Skin of body (tissue), 2 donors: ENCODE results near the gene RELT. TPM values are rescaled to one million over a fixed set of nuclear protein-coding genes. Genes with fewer than 3 reads are reported as not detected.

Experiments used
- DNase-seq: peaks from one replicate; lab custom pipeline; 2025; lab: John Stamatoyannopoulos, UW
- total RNA-seq: library from RNA; depleted of rRNA; stranded (reverse); fragments of >200 nt; gene quantifications from one replicate; pipeline ENCODE4 v1.2.3, GENCODE V29; 2014

Gene RELT
- total RNA-seq, 1 donor from 2014 or later, result 4.3 TPM

GRCh38 chr11:73390601-73391565 is 14.7 kb downstream of the RELT start:
- no peak for DNase-seq

- no peak for DNase-seq
These were observed 15.5 kb downstream of the RELT start for GRCh38 chr11:73391665-73392064.

- no peak for DNase-seq
These were observed 16.2 kb downstream of the RELT start for GRCh38 chr11:73392108-73393010.

- DNase-seq, result no peak
These were observed 16.8 kb downstream of the RELT start for GRCh38 chr11:73393011-73393380.

GRCh38 chr11:73393479-73394415 is 17.5 kb downstream of the RELT start:
- peak; percentile 37 for DNase-seq

- DNase-seq, result no peak
These were observed 18.5 kb downstream of the RELT start for GRCh38 chr11:73394416-73395296.

- DNase-seq, result no peak
These were observed 19.4 kb downstream of the RELT start for GRCh38 chr11:73395297-73396208.

GRCh38 chr11:73396251-73396930 is 20.2 kb downstream of the RELT start:
- no peak for DNase-seq

- DNase-seq, result no peak
These were observed 20.8 kb downstream of the RELT start for GRCh38 chr11:73396985-73397384.

- DNase-seq, result no peak
These were observed 21.4 kb downstream of the RELT start for GRCh38 chr11:73397468-73398131.

- DNase-seq, result no peak
These were observed 21.9 kb downstream of the RELT start for GRCh38 chr11:73398132-73398526.

- no peak for DNase-seq
These were observed 22.5 kb downstream of the RELT start for GRCh38 chr11:73398721-73399120.

- no peak for DNase-seq
These were observed 23.0 kb downstream of the RELT start for GRCh38 chr11:73399159-73399590.

- DNase-seq, result no peak
These were observed 23.4 kb downstream of the RELT start for GRCh38 chr11:73399636-73400035.

GRCh38 chr11:73400293-73400692 is 24.1 kb downstream of the RELT start:
- no peak for DNase-seq

GRCh38 chr11:73401217-73401923 is 25.2 kb downstream of the RELT start:
- DNase-seq, result no peak
